Measurements from ENCODE around the gene AMBN. TPM values are rescaled to one million over a fixed set of nuclear protein-coding genes. Genes with fewer than 3 reads are reported as not detected.

Gene AMBN
- total and polyA plus RNA-seq, 2 experiments from 2014 or later, result not detected

DNA sequence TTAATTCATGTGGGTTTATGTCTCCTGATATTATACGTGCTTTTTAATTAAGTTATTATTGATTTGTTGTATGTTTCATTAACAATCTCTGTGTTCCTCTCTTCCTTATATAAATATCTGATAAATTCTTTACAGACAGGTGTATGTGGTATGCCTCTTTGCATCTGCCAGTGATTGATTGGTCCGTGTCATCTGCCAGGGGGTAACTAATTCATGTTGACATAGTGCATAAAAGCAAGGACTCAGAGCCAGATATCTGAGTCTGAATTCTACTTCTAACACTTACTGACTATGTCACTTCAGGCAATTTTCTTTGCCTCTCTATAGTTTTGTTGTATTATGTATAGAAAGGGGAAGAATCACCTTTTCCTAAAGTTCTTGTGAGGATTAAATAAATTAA lies 5.2 kb upstream of the AMBN start:
- no peak overlapping the region for H3K27ac ChIP-seq (ENCODE audit: low read depth)
- Mint-ChIP-seq H3K27me3 (ENCODE audit: insufficient read depth, low read depth, poor library complexity) (no peaks in the 10 kb centered on the region), H3K36me3 (ENCODE audit: low read depth) (no peaks in the 10 kb centered on the region), H3K9me3 (no peaks in the 10 kb centered on the region), H3K4me3 (no peak overlapping the region), H3K4me1 (no peaks in the 10 kb centered on the region), H3K27ac (no peak overlapping the region)
- no peak for TF ChIP-seq JUNB (IDR thresholded peaks at IDR 0.05; ENCODE audit: unreplicated experiment)
- no peaks in the 10 kb centered on the region for H3K79me2 ChIP-seq (replicated peaks; ENCODE audit: insufficient read depth)
- H2AFZ ChIP-seq, result no peak overlapping the region
- H3F3A ChIP-seq (replicated peaks; ENCODE audit: low read depth), result no peaks in the 10 kb centered on the region
- no peaks in the 10 kb centered on the region for H3K36me3 ChIP-seq (ENCODE audit: insufficient read depth)
- ATAC-seq (no peak), DNase-seq (ENCODE audit: low spot score) (no peak)
- no peak overlapping the region for H3K4me2 ChIP-seq
- no peak overlapping the region for H3K4me3 ChIP-seq
- no peaks in the 10 kb centered on the region for H3K4me1 ChIP-seq (ENCODE audit: insufficient read depth)
- H3K9me2 ChIP-seq (ENCODE audit: insufficient read depth), result no peaks in the 10 kb centered on the region
- H3K27me3 ChIP-seq (ENCODE audit: insufficient read depth), result no peaks in the 10 kb centered on the region
- H4K20me1 ChIP-seq (replicated peaks; ENCODE audit: insufficient read depth), result no peaks in the 10 kb centered on the region

DNA sequence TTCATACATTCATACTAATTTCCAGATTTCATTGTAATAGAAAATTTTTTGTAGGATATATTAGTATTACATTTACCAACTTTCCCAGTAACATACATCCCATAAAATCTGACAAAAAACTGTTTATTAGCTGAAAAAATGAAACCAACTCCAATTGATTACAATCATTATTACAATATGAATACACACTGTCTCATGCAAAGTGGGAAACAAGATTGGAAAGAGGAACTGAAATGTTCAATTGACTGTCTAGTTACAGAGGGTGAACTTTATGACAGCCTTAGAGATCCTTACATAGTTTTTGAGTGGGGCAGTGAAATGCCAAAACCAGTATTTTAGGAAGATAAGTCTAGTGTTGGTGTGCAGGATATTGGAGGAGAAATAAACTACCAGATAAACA lies 2.3 kb upstream of the AMBN start:
- Mint-ChIP-seq H3K27ac (no peak overlapping the region), H3K36me3 (ENCODE audit: low read depth) (no peaks in the 10 kb centered on the region), H3K9me3 (no peaks in the 10 kb centered on the region), H3K27me3 (ENCODE audit: insufficient read depth, low read depth, poor library complexity) (no peaks in the 10 kb centered on the region), H3K4me3 (no peak overlapping the region), H3K4me1 (no peaks in the 10 kb centered on the region)
- Histone ChIP-seq H3K4me3 (no peak overlapping the region), H4K20me1 (replicated peaks; ENCODE audit: insufficient read depth) (no peaks in the 10 kb centered on the region), H3K36me3 (ENCODE audit: insufficient read depth) (no peaks in the 10 kb centered on the region), H3K79me2 (replicated peaks; ENCODE audit: insufficient read depth) (no peaks in the 10 kb centered on the region), H3K27me3 (ENCODE audit: insufficient read depth) (no peaks in the 10 kb centered on the region), H3K4me2 (no peak overlapping the region), H3K4me1 (ENCODE audit: insufficient read depth) (no peaks in the 10 kb centered on the region), H2AFZ (no peak overlapping the region), H3F3A (replicated peaks; ENCODE audit: low read depth) (no peaks in the 10 kb centered on the region), H3K27ac (ENCODE audit: low read depth) (no peak overlapping the region), H3K9me2 (ENCODE audit: insufficient read depth) (no peaks in the 10 kb centered on the region)
- ATAC-seq (no peak), DNase-seq (ENCODE audit: low spot score) (no peak)
- no peak for TF ChIP-seq EZH2 (IDR thresholded peaks at IDR 0.05; ENCODE audit: low read depth, unreplicated experiment)
- TF ChIP-seq, protein P1, sequence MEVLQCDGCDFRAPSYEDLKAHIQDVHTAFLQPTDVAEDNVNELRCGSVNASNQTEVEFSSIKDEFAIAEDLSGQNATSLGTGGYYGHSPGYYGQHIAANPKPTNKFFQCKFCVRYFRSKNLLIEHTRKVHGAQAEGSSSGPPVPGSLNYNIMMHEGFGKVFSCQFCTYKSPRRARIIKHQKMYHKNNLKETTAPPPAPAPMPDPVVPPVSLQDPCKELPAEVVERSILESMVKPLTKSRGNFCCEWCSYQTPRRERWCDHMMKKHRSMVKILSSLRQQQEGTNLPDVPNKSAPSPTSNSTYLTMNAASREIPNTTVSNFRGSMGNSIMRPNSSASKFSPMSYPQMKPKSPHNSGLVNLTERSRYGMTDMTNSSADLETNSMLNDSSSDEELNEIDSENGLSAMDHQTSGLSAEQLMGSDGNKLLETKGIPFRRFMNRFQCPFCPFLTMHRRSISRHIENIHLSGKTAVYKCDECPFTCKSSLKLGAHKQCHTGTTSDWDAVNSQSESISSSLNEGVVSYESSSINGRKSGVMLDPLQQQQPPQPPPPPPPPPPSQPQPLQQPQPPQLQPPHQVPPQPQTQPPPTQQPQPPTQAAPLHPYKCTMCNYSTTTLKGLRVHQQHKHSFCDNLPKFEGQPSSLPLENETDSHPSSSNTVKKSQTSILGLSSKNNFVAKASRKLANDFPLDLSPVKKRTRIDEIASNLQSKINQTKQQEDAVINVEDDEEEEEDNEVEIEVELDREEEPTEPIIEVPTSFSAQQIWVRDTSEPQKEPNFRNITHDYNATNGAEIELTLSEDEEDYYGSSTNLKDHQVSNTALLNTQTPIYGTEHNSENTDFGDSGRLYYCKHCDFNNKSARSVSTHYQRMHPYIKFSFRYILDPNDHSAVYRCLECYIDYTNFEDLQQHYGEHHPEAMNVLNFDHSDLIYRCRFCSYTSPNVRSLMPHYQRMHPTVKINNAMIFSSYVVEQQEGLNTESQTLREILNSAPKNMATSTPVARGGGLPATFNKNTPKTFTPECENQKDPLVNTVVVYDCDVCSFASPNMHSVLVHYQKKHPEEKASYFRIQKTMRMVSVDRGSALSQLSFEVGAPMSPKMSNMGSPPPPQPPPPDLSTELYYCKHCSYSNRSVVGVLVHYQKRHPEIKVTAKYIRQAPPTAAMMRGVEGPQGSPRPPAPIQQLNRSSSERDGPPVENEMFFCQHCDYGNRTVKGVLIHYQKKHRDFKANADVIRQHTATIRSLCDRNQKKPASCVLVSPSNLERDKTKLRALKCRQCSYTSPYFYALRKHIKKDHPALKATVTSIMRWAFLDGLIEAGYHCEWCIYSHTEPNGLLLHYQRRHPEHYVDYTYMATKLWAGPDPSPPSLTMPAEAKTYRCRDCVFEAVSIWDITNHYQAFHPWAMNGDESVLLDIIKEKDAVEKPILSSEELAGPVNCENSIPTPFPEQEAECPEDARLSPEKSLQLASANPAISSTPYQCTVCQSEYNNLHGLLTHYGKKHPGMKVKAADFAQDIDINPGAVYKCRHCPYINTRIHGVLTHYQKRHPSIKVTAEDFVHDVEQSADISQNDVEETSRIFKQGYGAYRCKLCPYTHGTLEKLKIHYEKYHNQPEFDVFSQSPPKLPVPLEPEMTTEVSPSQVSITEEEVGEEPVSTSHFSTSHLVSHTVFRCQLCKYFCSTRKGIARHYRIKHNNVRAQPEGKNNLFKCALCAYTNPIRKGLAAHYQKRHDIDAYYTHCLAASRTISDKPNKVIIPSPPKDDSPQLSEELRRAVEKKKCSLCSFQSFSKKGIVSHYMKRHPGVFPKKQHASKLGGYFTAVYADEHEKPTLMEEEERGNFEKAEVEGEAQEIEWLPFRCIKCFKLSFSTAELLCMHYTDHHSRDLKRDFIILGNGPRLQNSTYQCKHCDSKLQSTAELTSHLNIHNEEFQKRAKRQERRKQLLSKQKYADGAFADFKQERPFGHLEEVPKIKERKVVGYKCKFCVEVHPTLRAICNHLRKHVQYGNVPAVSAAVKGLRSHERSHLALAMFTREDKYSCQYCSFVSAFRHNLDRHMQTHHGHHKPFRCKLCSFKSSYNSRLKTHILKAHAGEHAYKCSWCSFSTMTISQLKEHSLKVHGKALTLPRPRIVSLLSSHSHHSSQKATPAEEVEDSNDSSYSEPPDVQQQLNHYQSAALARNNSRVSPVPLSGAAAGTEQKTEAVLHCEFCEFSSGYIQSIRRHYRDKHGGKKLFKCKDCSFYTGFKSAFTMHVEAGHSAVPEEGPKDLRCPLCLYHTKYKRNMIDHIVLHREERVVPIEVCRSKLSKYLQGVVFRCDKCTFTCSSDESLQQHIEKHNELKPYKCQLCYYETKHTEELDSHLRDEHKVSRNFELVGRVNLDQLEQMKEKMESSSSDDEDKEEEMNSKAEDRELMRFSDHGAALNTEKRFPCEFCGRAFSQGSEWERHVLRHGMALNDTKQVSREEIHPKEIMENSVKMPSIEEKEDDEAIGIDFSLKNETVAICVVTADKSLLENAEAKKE (CRISPR knock-in tag; IDR thresholded peaks at IDR 0.05), result no peak
- TF ChIP-seq, protein P2, sequence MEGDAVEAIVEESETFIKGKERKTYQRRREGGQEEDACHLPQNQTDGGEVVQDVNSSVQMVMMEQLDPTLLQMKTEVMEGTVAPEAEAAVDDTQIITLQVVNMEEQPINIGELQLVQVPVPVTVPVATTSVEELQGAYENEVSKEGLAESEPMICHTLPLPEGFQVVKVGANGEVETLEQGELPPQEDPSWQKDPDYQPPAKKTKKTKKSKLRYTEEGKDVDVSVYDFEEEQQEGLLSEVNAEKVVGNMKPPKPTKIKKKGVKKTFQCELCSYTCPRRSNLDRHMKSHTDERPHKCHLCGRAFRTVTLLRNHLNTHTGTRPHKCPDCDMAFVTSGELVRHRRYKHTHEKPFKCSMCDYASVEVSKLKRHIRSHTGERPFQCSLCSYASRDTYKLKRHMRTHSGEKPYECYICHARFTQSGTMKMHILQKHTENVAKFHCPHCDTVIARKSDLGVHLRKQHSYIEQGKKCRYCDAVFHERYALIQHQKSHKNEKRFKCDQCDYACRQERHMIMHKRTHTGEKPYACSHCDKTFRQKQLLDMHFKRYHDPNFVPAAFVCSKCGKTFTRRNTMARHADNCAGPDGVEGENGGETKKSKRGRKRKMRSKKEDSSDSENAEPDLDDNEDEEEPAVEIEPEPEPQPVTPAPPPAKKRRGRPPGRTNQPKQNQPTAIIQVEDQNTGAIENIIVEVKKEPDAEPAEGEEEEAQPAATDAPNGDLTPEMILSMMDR (conservative IDR thresholded peaks at IDR 0.05; ENCODE audit: low read depth in 2 of 2), result no peak
